Measurements from ENCODE around the gene CADPS2.
"Not testable (repeated sequence)": the region's sequence is repeated elsewhere in the genome, so short reads cannot be mapped to it uniquely, and the experiment has no call there.

Gene CADPS2

GRCh38 chr7:122844191-122844988 is 41.9 kb downstream of the CADPS2 start:
- DNase-seq (ENCODE audit: extremely low read depth, low read depth): no peak
- no peak for TF ChIP-seq CTCF (IDR thresholded peaks at IDR 0.05; ENCODE audit: low read depth, low read length, missing control alignments)
- H3K4me3 ChIP-seq (replicated peaks; ENCODE audit: low read depth, low read length): no peak overlapping the region

- no peak for DNase-seq (ENCODE audit: extremely low read depth, low read depth)
- TF ChIP-seq CTCF (IDR thresholded peaks at IDR 0.05; ENCODE audit: low read depth, low read length, missing control alignments): no peak
- no peak overlapping the region for H3K4me3 ChIP-seq (replicated peaks; ENCODE audit: low read depth, low read length)
Measured at GRCh38 chr7:122842971-122843370, 43.3 kb downstream of the CADPS2 start.

GRCh38 chr7:122836286-122836685 is 50.0 kb downstream of the CADPS2 start:
- not testable (repeated sequence) for DNase-seq (ENCODE audit: extremely low read depth, low read depth)

GRCh38 chr7:122834571-122834942 is 51.7 kb downstream of the CADPS2 start:
- H3K4me3 ChIP-seq (replicated peaks; ENCODE audit: low read depth, low read length); DNase-seq (ENCODE audit: extremely low read depth, low read depth): not testable (repeated sequence)

More at GRCh38 chr7:122836286-122836685, 50.0 kb downstream of the CADPS2 start:
- H3K4me3 ChIP-seq (replicated peaks; ENCODE audit: low read depth, low read length): not testable (repeated sequence)

GRCh38 chr7:122833888-122834570 is 52.2 kb downstream of the CADPS2 start:
- H3K4me3 ChIP-seq (replicated peaks; ENCODE audit: low read depth, low read length): no peak overlapping the region
- no peak for DNase-seq (ENCODE audit: extremely low read depth, low read depth)
- no peak for TF ChIP-seq CTCF (IDR thresholded peaks at IDR 0.05; ENCODE audit: low read depth, low read length, missing control alignments)

- DNase-seq (ENCODE audit: extremely low read depth, low read depth): no peak
- no peak for TF ChIP-seq CTCF (IDR thresholded peaks at IDR 0.05; ENCODE audit: low read depth, low read length, missing control alignments)
- H3K4me3 ChIP-seq (replicated peaks; ENCODE audit: low read depth, low read length): no peak overlapping the region
Measured at GRCh38 chr7:122831436-122831835, 54.8 kb downstream of the CADPS2 start.

- no peak for TF ChIP-seq CTCF (IDR thresholded peaks at IDR 0.05; ENCODE audit: low read depth, low read length, missing control alignments)
- no peak overlapping the region for H3K4me3 ChIP-seq (replicated peaks; ENCODE audit: low read depth, low read length)
- no peak for DNase-seq (ENCODE audit: extremely low read depth, low read depth)
Measured at GRCh38 chr7:122829962-122830361, 56.3 kb downstream of the CADPS2 start.
